NCI-H2081 treated with DMSO at 0.1 percent for 48 hours (cell line): ENCODE data around the gene PTGER1.
"Not testable (repeated sequence)": the region's sequence is repeated elsewhere in the genome, so short reads cannot be mapped to it uniquely, and the experiment has no call there.

Experiments used
- DNase-seq: peaks from one replicate; lab custom pipeline; 2025; lab: John Stamatoyannopoulos, UW

Gene PTGER1, protein sequence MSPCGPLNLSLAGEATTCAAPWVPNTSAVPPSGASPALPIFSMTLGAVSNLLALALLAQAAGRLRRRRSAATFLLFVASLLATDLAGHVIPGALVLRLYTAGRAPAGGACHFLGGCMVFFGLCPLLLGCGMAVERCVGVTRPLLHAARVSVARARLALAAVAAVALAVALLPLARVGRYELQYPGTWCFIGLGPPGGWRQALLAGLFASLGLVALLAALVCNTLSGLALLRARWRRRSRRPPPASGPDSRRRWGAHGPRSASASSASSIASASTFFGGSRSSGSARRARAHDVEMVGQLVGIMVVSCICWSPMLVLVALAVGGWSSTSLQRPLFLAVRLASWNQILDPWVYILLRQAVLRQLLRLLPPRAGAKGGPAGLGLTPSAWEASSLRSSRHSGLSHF

DNA sequence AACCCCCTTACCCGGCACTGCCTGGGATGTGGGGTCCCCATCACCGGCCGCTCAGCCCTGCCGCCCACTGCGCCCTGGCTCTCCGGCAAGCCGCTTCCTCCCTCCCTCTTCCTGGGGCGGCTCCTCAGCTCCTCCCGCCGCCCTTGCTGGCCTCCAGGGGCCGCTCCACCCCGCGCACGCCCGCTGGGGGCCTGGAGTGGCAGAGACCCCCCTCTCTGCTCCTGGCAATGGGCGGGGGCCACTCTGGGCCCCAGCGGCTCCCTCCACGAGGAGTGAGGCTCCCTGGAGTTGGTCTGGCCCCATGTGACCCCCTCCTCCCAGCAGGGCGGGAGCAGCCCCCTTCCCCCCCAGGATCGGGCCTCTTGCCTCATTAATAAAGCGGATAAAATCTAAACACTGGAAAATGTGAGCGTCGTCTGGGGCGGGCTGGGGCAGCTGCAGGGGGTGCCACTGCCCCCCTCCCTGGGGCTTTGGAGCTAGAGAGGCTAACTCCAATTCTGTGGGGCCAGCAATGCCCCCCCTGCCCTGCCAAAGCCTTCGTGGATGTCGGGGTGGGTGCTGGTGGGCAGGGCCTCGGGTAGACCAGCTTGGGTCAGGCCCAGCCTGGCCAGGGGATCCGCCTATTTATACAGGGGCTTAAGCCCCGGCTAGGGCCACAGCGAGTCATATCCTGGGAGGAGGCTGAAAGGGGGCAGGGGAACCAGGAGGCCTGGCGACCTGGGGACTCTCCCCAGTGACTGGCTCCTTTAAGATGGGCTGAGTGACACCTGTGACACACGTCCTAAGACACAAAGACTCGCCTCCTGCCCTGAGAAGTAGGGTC is at the start of gene PTGER1:
PTGER1 (minus strand) TSS at position 104 of the 823 bp plus-strand sequence. CDS start 1,034 bp downstream, outside the sequence.
- DNase-seq, result no peak

DNA sequence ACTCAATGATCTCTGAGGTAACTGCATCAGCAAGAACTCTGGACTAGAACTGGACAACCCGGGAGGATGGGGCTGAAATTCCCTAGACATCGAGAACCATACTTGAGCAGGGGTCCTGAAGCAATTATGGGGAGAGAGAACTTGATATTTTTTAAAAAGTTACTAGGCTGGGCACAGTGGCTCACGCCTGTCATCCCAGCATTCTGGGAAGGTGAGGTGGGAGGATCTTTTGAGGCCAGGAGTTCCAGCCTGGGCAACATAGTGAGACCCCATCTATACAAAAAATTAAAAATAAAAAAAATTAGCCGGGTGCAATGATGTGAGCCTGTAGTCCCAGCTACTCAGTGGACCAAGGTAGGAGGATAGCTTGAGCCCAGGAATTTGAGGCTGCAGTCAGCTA is 45.4 kb upstream of the PTGER1 start:
- DNase-seq, result no peak

DNA sequence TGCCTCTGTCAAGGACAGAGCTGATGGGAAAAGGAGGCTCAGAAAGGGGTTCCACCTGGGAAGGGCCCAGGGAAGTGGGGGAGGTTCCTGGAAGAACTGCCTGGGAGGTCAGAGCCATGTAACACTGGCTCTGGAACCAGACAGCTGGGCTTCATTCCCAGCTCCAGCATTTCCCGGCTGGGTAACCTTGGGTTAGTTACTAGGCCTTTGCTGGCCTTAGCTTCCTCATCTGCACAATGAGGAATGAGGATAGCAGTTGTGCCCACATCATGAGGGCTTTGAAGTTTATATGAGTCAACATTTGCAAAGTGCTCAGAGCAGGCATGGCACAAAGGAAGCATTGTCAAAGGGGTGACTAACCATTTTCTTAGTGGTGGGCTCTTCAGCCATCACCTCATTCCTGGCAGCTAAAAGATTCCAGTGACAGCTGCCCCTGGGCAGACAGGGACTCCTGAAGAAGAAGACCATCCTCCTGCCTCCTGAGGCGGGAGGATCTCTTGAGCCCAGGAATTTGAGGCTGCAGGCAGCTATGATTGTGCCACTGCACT is 44.8 kb upstream of the PTGER1 start:
- no peak for DNase-seq

DNA sequence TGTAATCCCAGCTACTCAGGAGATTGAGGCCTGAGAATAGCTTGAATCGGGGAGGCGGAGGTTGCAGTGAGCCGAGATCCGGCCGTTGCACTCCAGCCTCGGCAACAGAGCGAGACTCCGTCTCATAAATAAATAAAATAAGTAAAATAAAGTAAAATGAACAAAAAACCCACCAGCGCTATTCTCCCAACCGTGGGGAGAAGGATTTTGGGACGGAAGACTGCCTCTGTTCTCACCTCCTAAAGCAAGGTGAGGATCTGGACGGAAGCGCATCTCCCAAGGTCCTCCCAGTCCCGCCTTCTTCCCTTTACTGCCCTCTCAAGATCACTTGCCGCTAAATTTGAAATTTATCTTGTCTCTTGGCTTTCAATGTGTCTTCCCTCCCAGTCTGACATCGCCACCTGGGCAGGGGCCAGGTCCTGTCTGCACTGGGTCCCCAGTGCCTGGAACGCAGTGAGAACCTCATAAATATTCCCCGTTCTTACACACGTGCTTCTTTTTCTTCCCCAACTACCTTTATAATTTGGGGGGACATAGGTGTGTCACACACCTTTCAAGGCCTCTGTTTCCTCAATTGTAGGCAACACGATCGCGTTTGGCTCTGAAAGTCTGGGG is 44.2 kb upstream of the PTGER1 start:
- DNase-seq, result no peak

DNA sequence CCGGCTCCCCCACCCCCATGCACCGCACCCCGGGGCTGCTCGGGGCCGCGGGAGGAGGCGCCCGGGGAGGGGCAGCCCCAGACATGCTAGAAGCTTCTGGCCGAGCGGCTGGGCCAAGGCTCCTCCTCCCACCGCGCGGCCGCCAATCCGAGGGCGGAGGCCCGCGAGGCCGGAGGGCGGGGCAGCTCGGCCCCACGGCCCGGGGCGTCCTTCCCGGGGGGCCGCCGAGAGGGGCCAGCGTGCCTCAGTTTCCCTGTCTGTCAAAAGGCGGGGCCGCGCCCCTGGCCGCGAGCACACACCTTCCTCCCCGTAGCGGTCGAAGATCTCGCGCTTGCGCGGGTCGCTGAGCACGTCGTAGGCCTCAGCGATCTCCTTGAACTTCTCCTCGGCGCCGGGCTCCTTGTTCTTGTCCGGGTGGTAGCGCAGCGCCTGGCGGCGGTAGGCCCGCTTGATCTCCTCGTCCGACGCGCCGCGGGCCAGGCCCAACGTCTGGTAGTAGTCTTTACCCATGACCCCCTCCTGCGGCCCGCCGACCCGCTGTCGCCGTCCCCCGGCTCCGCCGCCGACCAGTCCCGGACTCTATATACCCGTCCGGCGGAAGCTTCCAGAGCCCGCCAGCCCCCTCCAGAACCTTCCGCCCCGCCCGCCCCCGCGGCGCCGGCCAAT is 42.8 kb upstream of the PTGER1 start, which contains the start of gene DNAJB1:
DNAJB1 (minus strand) TSS at position 558 of the 666 bp plus-strand sequence; CDS start at position 510, 48 bp downstream.
- DNase-seq, result no peak

DNA sequence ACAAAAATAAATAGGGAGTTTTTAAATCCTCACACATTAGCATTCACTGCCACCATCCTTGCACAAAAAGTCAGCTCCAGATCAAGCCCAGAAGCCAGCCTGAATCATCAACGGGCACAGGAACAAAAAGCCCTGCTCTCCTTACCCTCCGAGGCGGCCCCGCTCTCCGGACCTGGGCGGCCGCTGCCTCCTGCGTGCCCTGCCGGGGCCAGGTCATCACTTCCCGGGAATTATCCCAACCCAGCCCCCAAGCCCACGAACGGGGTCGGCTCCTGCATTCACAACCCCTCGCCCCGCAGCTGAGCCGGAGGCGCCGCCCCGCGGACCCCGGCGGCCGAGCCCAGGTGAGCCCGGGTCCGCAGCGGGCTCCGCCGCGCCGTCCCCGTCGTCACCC is 42.3 kb upstream of the PTGER1 start:
- no peak for DNase-seq

DNA sequence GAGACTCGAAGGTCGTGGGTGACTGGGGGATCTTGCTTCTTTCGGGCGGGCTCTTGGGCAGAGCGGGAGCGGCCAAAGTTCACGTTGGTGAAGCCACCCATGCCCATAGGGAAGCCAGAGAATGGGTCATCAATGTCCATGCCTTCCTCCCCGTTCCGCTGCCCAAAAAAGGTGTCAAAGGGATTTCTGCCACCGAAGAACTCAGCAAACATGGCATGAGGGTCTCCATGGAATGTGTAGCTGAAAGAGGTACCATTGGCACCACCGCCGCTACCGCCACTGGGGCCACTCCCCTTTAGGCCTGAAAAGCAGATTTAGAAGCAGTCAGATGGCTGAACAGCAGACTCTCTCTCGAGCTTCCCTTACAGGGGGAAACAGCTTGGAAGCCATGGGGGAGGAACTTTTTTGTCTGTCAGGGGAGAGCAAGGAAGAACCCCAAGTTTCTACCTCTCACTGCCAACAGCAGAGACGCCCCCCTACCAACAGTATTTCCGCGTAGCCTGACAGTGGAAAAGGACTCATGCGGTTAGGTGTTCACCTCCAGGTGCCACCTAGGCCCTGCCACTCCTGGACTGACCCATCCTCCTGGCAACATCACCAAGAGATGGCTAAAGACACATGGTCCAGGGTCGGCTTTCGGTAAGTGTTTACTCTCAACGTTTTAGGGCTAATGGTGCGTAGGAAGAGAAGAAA is 41.7 kb upstream of the PTGER1 start:
- DNase-seq, result no peak

DNA sequence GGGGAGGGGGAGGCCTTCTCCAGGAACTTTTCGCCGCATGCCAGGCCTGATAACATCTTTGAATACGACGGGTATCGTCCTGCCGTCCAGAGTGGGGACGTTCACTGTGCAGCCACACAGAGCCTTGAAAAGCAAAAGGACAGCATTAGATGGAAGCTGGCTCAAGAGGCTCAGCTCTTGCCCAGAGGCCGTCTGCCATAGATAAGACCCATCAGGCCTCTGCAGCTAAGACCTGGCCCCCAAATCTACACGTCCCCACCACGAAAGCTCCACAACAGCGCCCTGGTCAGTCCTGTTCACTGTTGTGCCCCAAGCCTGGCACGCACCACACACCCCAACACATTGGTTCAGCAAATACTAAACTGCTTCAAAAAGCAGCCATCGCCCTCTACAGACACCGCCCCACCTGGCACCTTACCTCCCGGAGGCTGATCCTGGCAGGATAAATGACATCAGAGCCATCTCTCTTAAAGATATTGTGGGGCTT is 40.9 kb upstream of the PTGER1 start:
- no peak for DNase-seq

DNA sequence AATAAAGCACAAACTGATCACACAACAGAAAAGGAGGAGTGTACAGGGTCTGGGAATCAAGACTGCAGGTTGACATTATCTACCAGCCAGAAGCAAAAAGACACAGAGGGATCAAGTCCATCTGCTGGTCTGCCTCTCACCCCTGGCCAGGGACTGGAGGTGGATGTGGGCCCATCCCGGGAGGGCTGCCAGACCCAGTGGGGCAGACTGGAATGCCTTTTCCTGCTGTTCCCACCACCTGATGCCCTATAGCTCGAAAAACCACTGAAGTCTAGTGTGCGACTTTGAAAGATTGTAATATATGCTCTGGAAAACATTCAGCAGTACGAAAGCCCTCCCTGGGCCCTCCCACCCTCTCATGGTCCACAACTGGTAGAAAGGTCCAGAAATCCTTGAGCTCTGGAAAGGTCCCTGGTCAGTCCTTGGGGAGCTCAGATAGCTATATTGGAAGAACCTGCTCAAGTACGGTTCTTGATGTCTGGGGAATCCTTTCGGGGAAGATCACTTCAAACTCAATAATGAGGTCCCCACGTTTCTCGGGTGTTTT is 40.4 kb upstream of the PTGER1 start:
- no peak for DNase-seq

DNA sequence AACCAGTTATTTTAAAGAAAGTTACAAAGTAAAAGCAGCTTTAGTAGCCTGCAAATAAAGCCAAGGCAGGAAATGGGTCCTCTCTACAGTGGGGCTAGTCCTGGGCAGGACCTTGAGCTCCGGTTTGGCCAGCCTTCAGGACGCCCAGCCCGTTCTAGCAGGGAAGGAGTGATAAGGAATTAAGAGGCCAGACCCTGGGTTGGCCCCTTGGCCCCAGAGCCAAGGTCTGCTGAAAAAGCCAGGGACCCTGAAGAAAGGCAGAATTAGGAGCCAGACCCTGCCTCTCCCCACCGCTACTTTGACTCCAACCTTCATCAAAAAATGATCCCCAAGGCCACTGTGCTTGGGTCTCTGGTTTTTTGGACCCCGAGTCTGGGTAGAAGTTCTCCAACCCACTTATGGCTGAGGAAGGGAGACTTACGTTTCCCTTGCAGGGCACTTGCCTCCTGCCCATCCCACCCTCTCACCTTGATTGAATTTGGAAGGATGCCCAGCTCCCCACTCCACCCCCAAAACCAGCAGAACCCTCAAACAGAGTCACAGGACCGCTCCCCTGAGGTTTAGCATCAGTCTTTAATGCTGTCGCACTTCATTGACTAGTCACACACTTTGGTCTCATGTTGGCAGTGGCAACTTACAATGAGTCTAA is 39.2 kb upstream of the PTGER1 start:
- no peak for DNase-seq

DNA sequence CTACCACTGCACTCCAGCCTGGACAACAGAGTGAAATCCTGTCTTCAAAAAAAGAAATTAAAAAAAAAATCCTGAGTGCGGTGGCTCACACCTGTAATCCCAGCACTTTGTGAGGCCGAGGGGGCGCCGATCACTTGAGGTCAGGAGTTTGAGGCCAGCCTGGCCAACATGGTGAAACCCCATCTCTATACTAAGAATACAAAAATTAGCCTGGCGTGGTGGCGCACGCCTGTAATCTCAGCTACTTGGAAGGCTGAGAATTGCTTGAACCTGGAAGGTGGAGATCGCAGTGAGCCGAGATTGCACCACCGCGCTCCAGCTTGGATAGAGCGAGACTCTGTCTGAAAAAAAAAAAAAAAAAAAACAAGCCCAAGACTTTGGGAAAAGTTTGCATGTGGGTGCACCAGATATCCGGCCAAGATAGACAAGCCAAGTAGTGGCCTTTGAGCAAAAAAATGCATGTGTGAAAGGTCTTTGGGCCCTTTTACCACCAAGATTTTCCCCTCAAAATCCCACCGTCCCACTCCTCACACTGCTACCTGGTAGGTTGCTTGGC is 37.3 kb upstream of the PTGER1 start:
- DNase-seq, result no peak

DNA sequence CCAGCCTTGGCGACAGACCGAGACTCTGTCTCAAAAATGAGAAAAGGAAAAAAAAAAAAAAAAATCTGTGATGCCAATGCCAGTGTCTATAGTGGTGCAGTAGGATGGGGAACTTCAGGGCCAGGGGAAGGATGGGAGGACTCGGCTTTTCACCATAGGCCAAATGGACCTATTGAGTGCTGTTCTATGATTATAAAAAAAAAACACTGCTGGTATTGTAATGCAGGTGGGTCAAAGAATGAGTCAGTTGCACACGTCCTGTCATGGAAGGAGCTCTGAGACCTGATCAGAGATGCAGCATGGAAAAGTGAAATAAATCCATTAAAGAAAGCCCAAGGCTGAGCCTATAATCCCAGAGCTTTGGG is 36.1 kb upstream of the PTGER1 start:
- no peak for DNase-seq

DNA sequence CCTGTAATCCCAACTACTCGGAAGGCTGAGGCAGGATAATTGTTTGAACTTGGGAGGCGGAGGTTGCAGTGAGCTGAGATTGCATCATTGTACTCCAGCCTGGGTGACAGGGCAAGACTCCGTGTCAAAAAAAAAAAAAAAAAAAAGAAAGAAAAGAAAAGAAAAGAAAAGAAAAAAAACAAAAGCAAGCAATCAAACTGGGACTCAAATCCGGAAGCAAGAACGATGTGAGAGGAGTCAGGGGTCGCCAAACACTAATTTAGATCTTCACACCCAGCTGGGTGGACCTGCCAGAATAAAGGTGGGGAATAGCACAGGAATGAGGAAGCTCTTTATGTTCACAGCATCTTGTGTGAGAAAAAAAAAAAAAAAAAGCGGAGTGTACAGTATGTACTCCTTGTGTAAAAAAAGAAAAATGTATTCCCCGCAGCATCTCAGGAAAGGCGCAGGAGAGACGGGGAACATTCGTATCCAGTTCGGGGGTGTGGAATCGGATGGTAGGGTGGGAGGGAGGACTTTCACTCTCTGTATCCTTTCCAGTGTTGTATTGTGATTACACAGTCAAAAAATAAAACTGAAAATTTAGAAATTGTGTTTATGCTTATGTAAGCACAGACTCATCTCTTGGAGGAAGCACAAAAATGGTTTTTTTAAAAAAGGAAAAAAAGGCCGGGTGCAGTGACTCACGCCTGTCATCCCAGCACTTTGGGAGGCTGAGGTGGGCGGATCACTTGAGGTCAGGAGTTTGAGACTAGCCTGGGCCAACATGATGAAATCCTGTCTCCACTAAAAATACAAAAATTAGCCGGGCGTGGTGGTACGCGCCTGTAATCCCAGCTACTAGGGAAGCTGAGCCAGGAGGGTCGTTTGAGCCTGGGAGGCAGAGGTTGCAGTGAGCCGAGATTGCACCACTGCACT is 35.4 kb upstream of the PTGER1 start:
- DNase-seq, result no peak

DNA sequence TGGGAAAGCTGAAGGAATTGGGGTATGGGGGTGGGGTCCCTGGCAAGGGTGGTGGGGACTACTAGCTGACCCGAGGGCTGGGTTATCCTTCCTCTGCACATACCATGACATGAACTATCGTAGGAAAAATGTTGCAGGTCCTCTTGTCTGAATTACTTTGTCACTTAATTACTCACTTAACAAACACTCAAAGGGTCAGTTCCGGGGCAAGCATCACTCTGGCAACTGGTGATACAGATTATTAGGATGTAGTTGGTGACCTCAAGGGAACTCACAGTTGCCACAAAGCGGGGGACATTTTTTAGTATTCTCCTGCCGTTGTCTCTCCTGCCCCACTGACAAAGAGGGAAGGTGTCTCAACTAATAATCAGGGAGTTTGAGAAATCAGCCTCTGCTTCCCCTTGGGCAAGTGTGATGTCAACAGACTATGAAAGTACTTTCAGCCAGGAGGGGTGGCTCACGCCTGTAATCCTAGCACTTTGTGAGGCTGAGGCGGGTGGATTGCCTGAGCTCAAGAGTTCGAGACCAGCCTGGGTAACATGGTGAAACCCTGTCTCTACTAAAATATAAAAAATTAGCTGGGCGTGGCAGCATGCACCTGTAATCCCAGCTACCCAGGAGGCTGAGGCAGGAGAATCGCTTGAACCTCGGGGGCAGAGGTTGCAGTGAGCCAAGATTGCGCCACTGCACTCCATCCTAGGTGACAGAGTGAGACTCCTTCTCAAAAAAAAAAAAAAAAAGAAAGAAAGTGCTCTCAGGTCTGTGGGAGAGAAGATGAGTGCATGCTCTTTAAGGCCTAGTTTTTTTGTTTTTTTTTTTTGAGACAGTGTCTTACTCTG is 32.8 kb upstream of the PTGER1 start:
- no peak for DNase-seq

DNA sequence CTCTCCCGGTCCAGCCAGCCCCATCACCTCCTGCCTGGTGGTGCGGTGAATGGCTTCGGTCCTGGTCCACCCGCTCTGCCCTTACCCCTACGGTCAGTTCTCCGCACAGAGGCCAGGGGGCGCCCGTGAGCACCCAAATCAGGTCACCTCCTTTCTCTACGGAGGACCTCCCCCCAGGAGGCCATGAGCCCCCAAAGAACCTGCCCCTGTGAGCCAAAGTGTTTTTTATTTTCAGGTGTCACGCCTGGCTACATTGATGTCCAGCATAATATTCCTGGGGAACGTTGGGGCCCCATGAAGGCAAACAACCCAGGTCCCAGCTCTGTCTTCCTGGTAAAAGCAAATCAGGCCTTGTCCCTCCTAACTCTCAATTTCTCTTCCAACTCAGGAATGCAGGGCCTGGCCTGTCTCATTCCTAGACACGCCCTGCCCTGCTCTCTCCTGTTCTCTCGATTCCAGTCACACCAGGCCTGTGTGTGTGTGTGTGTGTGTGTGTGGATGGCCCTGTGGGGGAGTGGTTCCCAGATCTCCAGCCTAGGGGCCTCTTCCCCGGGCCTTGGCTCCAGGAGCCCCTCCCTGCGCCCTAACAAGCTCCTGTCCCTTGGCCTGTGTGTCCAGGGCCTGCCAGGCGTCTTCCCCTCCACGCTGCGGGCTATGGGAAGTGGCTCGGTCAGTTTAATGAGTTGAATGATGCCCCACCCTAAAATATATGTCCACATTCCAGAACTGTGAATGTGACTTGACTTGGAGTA is 30.5 kb upstream of the PTGER1 start:
- no peak for DNase-seq

DNA sequence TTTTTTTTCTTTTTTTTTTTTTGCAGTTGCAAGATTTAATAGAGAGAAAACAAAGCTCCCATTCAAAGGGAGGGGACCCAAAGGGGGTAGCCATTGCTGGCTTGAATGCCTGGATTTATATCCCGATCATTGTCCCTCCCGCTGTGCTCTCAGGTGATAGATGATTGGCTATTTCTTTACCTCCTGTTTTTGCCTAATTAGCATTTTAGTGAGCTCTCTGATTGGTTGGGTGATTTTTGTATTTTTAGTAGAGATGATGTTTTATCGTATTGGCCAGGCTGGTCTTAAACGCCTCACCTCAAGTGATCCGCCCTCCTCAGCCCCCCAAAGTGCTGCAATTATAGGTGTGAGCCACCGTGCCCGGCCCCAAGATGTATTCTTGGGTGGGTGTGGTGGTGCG is 29.4 kb upstream of the PTGER1 start:
- DNase-seq, result not testable (repeated sequence)

DNA sequence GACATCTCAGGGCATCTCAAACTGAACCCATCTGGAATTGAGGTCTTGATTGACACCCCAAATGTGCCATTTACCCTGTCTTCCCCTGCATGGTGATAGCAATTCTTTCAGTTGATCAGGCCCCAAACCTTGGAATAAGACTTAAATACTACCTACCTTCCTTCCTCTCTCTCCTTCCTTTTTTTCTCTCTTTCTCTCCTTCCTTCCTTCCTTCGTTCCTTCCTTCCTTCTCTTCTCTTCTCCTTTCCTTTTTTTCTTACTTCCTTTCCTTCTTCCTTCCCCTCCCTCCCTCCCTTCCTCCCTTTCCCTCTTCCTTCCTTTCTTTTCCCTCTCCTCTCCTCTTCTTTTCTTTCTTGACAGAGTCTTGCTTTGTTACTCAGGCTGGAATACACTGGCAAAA is 28.1 kb upstream of the PTGER1 start:
- DNase-seq, result no peak
